ENCODE measurements around the gene NEK10. TPM values are rescaled to one million over a fixed set of nuclear protein-coding genes. Genes with fewer than 3 reads are reported as not detected.

NEK10 gene
- total RNA-seq, 4 donors from 2014 or later = 0.29 to 12.4 (median 0.61) TPM

- no peaks in the 10 kb centered on the region for H3K36me3 ChIP-seq
- TF ChIP-seq CTCF (IDR thresholded peaks at IDR 0.05) (no peak), POLR2A (IDR thresholded peaks at IDR 0.05) (no peak)
- DNase-seq = no peak
- H3K9me3 ChIP-seq = no peaks in the 10 kb centered on the region
- H3K27ac ChIP-seq = no peak overlapping the region
- intact Hi-C loops (cut with DNase I) = no loop called here
- no peaks in the 10 kb centered on the region for H3K27me3 ChIP-seq
- 50 to 61% methylated on average over 2 of the region's 2 CpGs for WGBS, 2 donors
- H3K4me3 ChIP-seq = no peak overlapping the region
- H3K4me1 ChIP-seq = no peaks in the 10 kb centered on the region
These were observed 160.1 kb downstream of the NEK10 start for GRCh38 chr3:27208961-27209616.

- intact Hi-C loops (cut with DNase I) = no loop called here
- Histone ChIP-seq H3K4me1 (no peaks in the 10 kb centered on the region), H3K4me3 (no peak overlapping the region), H3K9me3 (no peaks in the 10 kb centered on the region), H3K27me3 (no peaks in the 10 kb centered on the region), H3K36me3 (no peaks in the 10 kb centered on the region), H3K27ac (no peak overlapping the region)
- 100% methylated on average over 1 of the region's 1 CpG for WGBS, 2 donors
- DNase-seq = no peak
- TF ChIP-seq POLR2A (IDR thresholded peaks at IDR 0.05) = no peak
- no peak for TF ChIP-seq CTCF (IDR thresholded peaks at IDR 0.05)
These were observed 166.2 kb downstream of the NEK10 start for GRCh38 chr3:27202959-27203358.

DNA sequence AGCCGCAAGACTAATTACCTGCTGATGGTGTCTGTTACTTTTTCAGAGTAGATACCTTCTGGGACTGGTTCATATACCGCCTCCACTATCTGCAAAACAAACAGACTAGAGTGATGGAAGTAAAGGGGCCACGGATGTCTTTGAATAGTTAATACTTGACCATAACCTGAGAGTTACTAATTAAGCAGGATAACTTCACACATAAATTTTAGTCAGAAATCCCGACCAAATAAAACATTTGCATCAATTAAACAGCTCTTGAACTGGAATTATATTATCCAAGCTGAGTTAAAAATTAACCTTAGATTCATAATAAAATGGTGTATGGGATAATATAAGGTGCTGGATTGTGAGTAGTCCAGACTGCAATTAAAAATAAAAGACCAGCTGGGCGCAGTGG is 167.7 kb downstream of the NEK10 start:
- no peaks in the 10 kb centered on the region for H3K9me3 ChIP-seq
- no peak overlapping the region for H3K27ac ChIP-seq
- intact Hi-C loops (cut with DNase I) = no loop called here
- no peaks in the 10 kb centered on the region for H3K36me3 ChIP-seq
- H3K4me1 ChIP-seq = no peaks in the 10 kb centered on the region
- DNase-seq = no peak
- no peaks in the 10 kb centered on the region for H3K27me3 ChIP-seq
- WGBS, 2 donors = 60 to 76% methylated on average over 5 of the region's 5 CpGs
- no peak overlapping the region for H3K4me3 ChIP-seq
- TF ChIP-seq CTCF (IDR thresholded peaks at IDR 0.05) (no peak), POLR2A (IDR thresholded peaks at IDR 0.05) (no peak)

GRCh38 chr3:27200721-27201489 is 168.3 kb downstream of the NEK10 start:
- WGBS, 2 donors = 47 to 48% methylated on average over 2 of the region's 2 CpGs
- no peaks in the 10 kb centered on the region for H3K4me1 ChIP-seq
- no peak overlapping the region for H3K4me3 ChIP-seq
- H3K9me3 ChIP-seq = no peaks in the 10 kb centered on the region
- H3K27ac ChIP-seq = no peak overlapping the region
- H3K36me3 ChIP-seq = no peaks in the 10 kb centered on the region
- H3K27me3 ChIP-seq = no peaks in the 10 kb centered on the region
- DNase-seq = no peak
- no peak for TF ChIP-seq CTCF (IDR thresholded peaks at IDR 0.05)
- TF ChIP-seq POLR2A (IDR thresholded peaks at IDR 0.05) = no peak
- intact Hi-C loops (cut with DNase I) = no loop called here

GRCh38 chr3:27194861-27195483 is 174.2 kb downstream of the NEK10 start:
- DNase-seq = no peak
- no peak for TF ChIP-seq CTCF (IDR thresholded peaks at IDR 0.05)
- no peak for TF ChIP-seq POLR2A (IDR thresholded peaks at IDR 0.05)
- WGBS, 2 donors = 0 to 5% methylated on average over 1 of the region's 1 CpG

More at GRCh38 chr3:27194861-27195483, 174.2 kb downstream of the NEK10 start:
- Histone ChIP-seq H3K27me3 (no peaks in the 10 kb centered on the region), H3K36me3 (no peaks in the 10 kb centered on the region), H3K9me3 (no peaks in the 10 kb centered on the region), H3K27ac (no peak overlapping the region), H3K4me3 (no peak overlapping the region), H3K4me1 (no peaks in the 10 kb centered on the region)
- intact Hi-C loops (cut with DNase I) = no loop called here
